Umbilical cord (tissue), 2 donors: Measurements from ENCODE around the gene ZNF91. TPM values are rescaled to one million over a fixed set of nuclear protein-coding genes. Genes with fewer than 3 reads are reported as not detected.
"Not testable (repeated sequence)": the region's sequence is repeated elsewhere in the genome, so short reads cannot be mapped to it uniquely, and the experiment has no call there.

Experiments used
- DNase-seq: peaks from one replicate; pipeline ENCODE4 v3.0.0-alpha.2; 2015; ENCODE audit warnings: low spot score
- total RNA-seq: library from RNA; depleted of rRNA; stranded (reverse); fragments of >200 nt; gene quantifications from one replicate; pipeline ENCODE4 v1.2.3, GENCODE V29; 2014; ENCODE audit warnings: low replicate concordance; ENCODE audit not compliant: insufficient read depth

Gene ZNF91
- total RNA-seq, 1 donor from 2014 or later, result 51.8 TPM

- DNase-seq, result not testable (repeated sequence)
Observed at GRCh38 chr19:23318941-23319340, 76.3 kb downstream of the ZNF91 start.

- DNase-seq, result no peak
Observed at GRCh38 chr19:23318143-23318542, 77.1 kb downstream of the ZNF91 start.

GRCh38 chr19:23315286-23315685 lies 80.0 kb downstream of the ZNF91 start:
- DNase-seq, result no peak

- no peak for DNase-seq
Observed at GRCh38 chr19:23314505-23315251, 80.6 kb downstream of the ZNF91 start.

- no peak for DNase-seq
Observed at GRCh38 chr19:23313196-23313595, 82.1 kb downstream of the ZNF91 start.

GRCh38 chr19:23312515-23312914 lies 82.8 kb downstream of the ZNF91 start:
- no peak for DNase-seq

GRCh38 chr19:23311551-23311950 lies 83.7 kb downstream of the ZNF91 start:
- DNase-seq, result no peak

- DNase-seq, result no peak
Observed at GRCh38 chr19:23310729-23311211, 84.5 kb downstream of the ZNF91 start.

- DNase-seq, result no peak
Observed at GRCh38 chr19:23309926-23310325, 85.3 kb downstream of the ZNF91 start.

- no peak for DNase-seq
Observed at GRCh38 chr19:23305555-23305954, 89.7 kb downstream of the ZNF91 start.

- no peak for DNase-seq
Observed at GRCh38 chr19:23304238-23304637, 91.0 kb downstream of the ZNF91 start.

- no peak for DNase-seq
Observed at GRCh38 chr19:23294141-23294540, 101.1 kb downstream of the ZNF91 start.

- not testable (repeated sequence) for DNase-seq
Observed at GRCh38 chr19:23289966-23290365, 105.3 kb downstream of the ZNF91 start.

Other genes with a start within 250 kb of the ZNF91 start
- gene ZNF724, start 145.1 kb downstream of the ZNF91 start, total RNA-seq, result 10.8 TPM